ENCODE results near the gene CACNA1H. TPM values are rescaled to one million over a fixed set of nuclear protein-coding genes. Genes with fewer than 3 reads are reported as not detected.

Gene CACNA1H
- total RNA-seq, 1 donor from 2014 or later = 1.3 TPM

- DNase-seq (ENCODE audit: extremely low read depth, low read depth, low spot score) = no peak
Observed at GRCh38 chr16:1171001-1171400, 18.1 kb downstream of the CACNA1H start.

GRCh38 chr16:1171854-1172428, 19.0 kb downstream of the CACNA1H start:
- DNase-seq (ENCODE audit: extremely low read depth, low read depth, low spot score) = no peak

GRCh38 chr16:1172651-1173050, 19.7 kb downstream of the CACNA1H start:
- DNase-seq (ENCODE audit: extremely low read depth, low read depth, low spot score) = no peak

GRCh38 chr16:1173788-1174451, 21.0 kb downstream of the CACNA1H start:
- DNase-seq (ENCODE audit: extremely low read depth, low read depth, low spot score) = no peak

GRCh38 chr16:1174477-1175357, 21.8 kb downstream of the CACNA1H start:
- no peak for DNase-seq (ENCODE audit: extremely low read depth, low read depth, low spot score)

DNA sequence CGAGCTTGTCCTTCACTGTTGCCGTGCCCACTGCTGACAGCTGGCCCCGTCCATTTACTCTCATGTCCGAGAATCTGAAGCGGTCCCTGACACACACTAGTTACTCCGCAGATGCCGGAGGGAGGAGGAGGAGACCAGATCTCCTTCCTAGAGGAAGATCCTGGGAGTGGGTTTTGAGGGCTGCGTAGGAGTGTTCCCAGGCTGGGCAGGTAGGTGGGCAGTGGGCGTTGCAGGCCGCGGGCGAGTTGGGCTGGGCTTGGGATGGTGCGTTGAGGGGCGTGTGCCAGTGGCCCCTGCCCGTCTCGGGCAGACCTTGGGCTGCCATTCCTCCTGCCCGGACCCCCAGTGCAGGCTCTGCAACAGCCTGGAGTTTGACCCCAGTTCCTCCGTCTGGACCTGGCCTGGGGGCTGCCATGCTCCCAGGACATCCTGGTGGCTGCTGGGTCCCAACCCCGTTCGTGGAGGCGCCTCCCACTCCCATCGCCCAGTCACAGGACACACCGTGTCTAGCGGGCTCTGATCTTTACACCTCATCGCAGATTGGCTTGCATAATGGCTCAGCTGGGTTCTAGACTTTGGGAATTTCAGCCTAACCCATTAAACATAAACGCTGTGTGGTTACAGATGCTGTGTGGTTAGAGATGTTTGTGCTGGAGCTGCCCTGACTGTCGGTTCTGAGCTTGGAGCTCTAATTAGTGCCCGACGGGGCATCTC, 22.8 kb downstream of the CACNA1H start:
- DNase-seq (ENCODE audit: extremely low read depth, low read depth, low spot score) = no peak

DNA sequence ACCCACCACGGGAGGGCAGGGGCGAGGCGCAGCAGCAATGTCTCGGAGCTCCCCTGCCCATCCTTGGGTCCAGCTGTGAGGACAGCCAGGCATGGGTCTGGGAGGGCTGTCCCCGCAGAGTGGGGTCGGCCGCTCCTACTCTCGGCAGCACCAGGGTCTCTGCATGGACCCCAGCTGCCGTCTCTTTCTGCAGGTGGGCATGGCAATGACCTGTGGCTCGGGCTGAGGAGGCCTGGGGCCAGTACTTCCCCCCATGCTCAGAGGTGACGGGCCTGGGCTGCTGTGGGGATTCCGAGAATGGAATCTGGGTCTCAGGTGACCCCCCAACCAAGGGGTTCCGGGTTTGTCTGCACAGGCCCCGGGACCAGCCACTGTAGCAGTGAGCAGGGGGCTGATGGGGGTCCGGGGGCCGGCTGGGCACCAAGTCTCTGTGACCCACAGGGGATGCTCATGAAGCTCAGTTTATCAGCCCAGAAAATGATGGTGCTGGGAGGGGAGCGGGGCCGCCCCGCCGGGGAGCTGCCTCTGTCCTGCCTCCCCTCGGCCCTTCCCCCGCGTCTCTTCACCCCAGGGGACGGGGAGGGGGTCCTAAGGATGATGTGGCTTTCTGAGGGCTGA, 23.5 kb downstream of the CACNA1H start:
- no peak for DNase-seq (ENCODE audit: extremely low read depth, low read depth, low spot score)

DNA sequence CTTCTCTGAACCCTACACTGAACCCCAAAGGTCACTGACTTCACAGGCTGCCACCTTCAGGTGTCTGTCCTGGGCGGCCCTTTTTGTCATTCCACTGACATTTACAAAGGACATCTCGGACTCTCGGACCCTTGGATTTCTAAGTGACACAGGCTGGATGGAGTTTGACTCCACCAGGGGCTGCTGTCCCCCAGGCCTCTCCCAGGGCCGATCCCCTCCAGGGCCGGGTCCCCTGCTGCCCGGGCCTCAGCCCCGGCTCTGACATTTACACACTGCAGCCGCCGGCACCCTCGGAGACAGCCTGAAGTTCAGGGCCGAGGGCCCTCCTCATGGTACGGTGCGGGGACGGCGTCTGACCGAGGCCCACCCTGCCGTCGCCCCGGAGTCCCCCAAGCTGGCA, 24.1 kb downstream of the CACNA1H start:
- no peak for DNase-seq (ENCODE audit: extremely low read depth, low read depth, low spot score)

GRCh38 chr16:1177750-1178149, 24.8 kb downstream of the CACNA1H start:
- DNase-seq (ENCODE audit: extremely low read depth, low read depth, low spot score) = no peak

DNA sequence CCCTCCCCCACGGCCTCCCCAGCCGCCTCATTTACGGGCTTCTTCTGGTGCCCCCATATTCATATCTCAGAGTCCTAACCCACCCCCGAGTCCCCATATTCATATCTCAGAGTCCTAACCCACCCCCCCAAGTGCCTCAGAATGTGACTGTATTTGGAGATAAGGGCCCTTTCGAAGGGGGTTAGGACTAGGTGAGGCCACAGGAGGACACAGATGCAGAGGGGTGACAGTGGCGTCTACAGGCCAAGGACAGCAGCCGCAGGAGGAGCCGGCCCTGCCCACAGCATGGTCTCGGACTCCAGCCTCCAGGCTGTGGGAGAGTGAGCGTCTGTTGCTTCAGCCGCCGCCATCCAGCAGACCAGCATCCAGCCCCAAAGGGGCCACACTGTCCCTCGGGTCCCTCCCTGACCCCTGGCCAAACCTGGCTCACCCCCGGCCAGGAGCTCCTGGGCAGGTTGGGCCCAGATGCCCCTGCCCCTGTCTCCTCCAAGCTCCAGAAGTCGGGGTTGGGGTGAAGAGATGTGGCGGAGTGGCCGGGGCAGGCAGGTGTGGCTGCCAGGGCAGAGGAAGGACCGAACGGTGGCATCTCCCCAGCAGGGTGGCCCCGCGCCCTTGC, 25.5 kb downstream of the CACNA1H start:
- DNase-seq (ENCODE audit: extremely low read depth, low read depth, low spot score) = no peak

- no peak for DNase-seq (ENCODE audit: extremely low read depth, low read depth, low spot score)
Observed at GRCh38 chr16:1180549-1181403, 27.9 kb downstream of the CACNA1H start.

DNA sequence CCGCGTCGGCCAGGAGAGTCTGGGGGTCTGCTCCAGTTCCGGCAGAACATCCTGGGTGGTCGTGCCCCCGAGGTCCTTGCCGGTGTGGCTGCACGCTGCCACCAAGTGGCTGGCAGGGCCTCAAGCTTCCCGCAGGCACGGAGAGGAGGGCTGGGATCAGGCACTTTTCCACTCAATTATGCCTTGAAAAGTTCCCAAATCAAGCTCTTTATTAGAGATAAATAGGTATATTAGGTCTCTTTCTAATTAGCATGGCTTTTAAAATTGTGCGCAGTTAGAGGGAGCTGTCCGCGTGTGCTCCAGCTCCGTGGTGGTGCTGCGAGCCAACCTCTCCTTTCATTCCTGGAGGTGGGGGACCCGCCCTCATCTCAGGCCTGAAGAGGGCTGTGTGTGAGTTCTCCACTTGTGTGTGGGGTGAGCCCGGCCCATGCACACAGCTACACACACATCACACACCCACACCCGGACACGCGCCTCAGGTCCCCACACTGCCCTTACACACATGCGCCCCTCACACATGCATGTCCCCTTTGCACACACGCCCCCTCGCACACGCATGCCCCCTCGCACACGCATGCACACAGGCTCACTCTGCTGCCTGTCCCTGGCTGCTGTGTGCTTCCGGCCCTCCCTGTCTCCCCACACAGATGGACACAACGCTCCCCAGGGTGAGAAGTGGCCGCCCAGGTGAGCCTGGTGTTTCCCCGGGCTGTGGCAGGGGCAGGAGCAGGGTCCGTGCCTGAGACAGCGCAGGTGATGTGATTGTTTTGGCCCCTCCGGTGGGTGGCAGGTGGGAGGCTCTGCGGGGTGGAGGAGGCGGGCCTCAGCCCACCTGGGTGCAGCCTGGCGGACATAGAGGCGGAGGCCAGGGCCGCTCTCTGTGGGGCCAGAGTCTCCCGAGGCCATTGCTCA, 28.8 kb downstream of the CACNA1H start:
- no peak for DNase-seq (ENCODE audit: extremely low read depth, low read depth, low spot score)

GRCh38 chr16:1182316-1182671, 29.4 kb downstream of the CACNA1H start:
- DNase-seq (ENCODE audit: extremely low read depth, low read depth, low spot score) = no peak

DNA sequence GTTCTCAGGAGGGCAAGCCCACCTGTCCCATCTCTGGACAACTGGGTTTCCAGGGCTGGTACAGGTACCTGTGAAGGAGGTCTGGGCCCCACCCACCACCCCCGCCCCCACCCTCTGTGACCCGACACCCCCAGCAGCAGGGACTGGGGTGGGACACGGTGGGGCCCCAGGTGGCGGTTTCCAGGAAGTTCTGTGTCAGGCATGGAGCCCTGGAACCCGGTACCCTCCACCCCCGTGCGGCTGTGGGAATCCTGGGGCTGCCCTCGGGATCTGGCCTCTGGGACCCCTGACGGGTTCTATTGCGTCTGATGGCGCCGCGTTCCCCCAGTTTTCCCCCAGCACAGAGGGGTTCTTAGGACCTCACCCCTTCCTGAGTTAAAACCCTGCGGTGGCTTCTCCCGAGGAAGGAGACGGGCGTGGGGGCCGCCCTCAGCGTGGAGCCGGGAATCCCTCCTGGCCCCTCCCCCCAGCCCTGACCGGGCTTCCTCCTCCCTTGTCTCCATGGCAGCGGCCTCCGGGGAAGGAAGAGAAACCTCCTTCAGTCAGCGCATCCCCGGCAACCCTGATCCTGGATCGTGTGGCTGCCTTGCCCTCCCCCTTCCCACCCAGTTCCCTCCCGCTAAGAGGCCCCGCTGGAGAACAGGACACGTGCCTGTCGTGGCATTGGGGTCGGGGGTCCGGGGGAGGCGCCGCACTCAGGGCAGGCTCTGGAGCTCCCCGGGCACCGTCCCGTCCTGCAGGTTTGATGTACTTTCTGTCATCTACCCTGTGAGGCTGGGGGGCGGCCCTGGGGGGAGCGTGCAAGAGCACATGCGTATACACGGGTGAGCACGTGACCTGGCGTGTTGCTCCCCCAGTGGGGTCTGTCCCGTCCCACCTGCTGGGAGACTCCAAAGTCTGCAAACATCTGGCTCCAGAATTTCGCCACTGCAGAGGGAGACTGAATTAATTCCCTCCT, 30.3 kb downstream of the CACNA1H start:
- no peak for DNase-seq (ENCODE audit: extremely low read depth, low read depth, low spot score)

- no peak for DNase-seq (ENCODE audit: extremely low read depth, low read depth, low spot score)
Observed at GRCh38 chr16:1184156-1184868, 31.4 kb downstream of the CACNA1H start.

- DNase-seq (ENCODE audit: extremely low read depth, low read depth, low spot score) = no peak
Observed at GRCh38 chr16:1184980-1185379, 32.1 kb downstream of the CACNA1H start.
